Measurements from ENCODE around the gene CA5A. TPM values are rescaled to one million over a fixed set of nuclear protein-coding genes. Genes with fewer than 3 reads are reported as not detected.
"Not testable (repeated sequence)": the region's sequence is repeated elsewhere in the genome, so short reads cannot be mapped to it uniquely, and the experiment has no call there.

CA5A gene
- total RNA-seq: not detected
- long read RNA-seq: 0 reads

DNA sequence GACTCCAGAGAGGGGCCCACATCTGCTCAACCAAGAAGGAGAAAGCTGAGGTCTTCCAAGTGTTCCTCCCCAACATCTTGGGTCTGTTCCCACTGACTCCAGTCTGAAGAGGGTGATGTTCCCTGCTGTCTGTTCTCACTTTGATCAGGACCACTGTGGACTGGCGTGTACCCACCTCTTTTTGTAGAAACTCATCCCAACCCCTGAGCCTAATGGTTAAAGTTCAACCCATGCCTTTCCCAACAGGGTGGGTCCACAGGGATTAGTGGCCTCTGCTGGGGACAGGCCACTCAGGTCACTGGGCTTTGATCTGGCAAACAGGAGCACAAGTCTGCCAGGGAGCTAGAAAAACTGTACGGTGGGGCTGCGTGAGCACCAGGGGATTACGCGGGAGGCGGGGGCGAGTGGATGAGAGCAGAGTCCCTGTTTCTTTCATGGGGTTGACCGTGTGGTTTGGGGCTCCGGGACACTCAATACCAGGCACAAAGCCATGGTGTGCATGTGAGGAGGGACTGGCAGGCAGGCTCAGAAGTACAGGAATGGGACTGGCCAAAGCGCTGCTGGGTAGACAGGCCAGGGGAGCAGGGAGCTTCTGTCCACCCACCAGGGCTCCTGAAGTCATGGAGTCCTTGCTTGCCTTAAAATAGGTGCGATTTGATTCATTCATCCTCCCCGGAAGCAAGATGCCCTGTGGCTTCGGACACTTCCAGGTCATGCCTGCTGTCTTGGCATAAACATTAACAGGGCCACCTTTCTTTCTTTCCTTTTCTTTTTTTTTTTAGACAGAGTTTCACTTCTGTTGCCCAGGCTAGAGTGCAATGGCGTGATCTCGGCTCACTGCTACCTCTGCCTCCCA is at the start of gene CA5A:
CA5A (minus strand) TSS at position 155 of the 856 bp plus-strand sequence; CDS start at position 76, 79 bp downstream.
- intact Hi-C loops (cut with DNase I): no loop called here
- H3K27me3 ChIP-seq: no peaks in the 10 kb centered on the region
- DNase-seq: no peak
- no peaks in the 10 kb centered on the region for H3K4me1 ChIP-seq
- H3K9me3 ChIP-seq: no peaks in the 10 kb centered on the region
- H3K36me3 ChIP-seq: no peaks in the 10 kb centered on the region
- TF ChIP-seq, protein P1, sequence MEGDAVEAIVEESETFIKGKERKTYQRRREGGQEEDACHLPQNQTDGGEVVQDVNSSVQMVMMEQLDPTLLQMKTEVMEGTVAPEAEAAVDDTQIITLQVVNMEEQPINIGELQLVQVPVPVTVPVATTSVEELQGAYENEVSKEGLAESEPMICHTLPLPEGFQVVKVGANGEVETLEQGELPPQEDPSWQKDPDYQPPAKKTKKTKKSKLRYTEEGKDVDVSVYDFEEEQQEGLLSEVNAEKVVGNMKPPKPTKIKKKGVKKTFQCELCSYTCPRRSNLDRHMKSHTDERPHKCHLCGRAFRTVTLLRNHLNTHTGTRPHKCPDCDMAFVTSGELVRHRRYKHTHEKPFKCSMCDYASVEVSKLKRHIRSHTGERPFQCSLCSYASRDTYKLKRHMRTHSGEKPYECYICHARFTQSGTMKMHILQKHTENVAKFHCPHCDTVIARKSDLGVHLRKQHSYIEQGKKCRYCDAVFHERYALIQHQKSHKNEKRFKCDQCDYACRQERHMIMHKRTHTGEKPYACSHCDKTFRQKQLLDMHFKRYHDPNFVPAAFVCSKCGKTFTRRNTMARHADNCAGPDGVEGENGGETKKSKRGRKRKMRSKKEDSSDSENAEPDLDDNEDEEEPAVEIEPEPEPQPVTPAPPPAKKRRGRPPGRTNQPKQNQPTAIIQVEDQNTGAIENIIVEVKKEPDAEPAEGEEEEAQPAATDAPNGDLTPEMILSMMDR (IDR thresholded peaks at IDR 0.05): no peak
- no peak within 1 kb of the TSS for H3K4me3 ChIP-seq
- no peak within 1 kb of the TSS for H3K27ac ChIP-seq
- peak; percentile 17 for ATAC-seq

GRCh38 chr16:87985493-87985892 is 49.2 kb upstream of the CA5A start:
- H3K4me1 ChIP-seq; H3K27me3 ChIP-seq; H3K4me3 ChIP-seq; intact Hi-C loops (cut with DNase I); H3K27ac ChIP-seq; H3K9me3 ChIP-seq; DNase-seq; ATAC-seq: not testable (repeated sequence)
- H3K36me3 ChIP-seq: peaks cover 27% of the 10 kb centered on the region

DNA sequence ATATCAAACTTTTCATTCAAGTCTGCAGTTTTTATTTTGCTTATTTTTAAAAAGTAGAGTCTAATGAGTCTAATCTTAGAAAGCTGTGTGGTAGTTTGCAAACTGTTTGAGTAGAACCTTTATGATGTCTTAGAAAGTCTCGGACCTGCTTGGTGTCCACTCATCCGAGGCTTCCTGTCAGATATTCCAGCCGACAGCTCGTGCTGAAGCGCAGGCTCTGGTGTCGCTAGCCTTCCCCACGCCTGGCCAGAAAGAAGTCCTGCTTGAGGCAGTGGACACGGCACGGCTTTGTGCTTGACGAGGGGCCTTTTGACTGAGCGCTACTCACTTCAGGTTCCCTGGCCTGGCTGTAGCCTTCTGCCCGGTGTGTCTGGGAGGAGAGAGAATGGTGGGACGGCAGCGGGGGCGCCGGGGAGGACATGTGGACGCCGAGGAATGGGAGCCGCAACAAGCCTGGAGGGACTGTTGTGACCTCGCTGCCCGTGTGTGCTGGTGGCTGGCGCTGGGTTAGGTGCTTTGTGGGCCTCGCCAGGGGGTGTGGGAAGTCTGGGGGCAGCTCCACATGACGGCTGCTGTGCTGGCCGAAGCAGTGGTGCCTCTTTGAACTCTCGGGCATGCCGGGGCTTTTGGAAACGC is 48.4 kb upstream of the CA5A start:
- no peaks in the 10 kb centered on the region for H3K4me1 ChIP-seq
- intact Hi-C loops (cut with DNase I): no loop called here
- TF ChIP-seq, protein P1 (IDR thresholded peaks at IDR 0.05): no peak
- ATAC-seq (no peak), DNase-seq (no peak)
- H3K27ac ChIP-seq: no peak overlapping the region
- H3K4me3 ChIP-seq: no peak overlapping the region
- H3K9me3 ChIP-seq: no peaks in the 10 kb centered on the region
- H3K36me3 ChIP-seq: peaks cover 27% of the 10 kb centered on the region
- H3K27me3 ChIP-seq: no peaks in the 10 kb centered on the region

DNA sequence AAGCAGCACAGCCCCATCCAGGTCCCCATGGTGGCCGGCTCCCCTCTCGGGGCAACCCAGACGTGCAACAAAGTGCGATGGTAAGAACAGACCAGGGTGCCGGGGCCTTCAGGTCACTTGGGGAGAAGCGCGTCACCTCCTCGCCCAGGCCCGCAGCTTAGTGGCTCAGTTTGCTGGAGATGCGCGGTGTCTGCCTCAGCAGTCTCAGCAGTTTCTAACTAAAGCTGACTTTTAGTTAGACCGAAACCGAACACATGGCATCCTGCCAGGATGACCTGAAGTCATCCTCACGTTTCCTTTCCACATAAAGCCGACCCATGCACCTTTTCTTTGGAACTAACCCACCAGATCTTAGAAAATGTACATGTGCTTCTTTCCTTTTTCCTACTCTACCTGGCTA is 47.9 kb upstream of the CA5A start:
- DNase-seq; H3K4me1 ChIP-seq; H3K4me3 ChIP-seq; intact Hi-C loops (cut with DNase I); H3K9me3 ChIP-seq; H3K27me3 ChIP-seq; H3K27ac ChIP-seq; ATAC-seq: not testable (repeated sequence)
- peaks cover 27% of the 10 kb centered on the region for H3K36me3 ChIP-seq

DNA sequence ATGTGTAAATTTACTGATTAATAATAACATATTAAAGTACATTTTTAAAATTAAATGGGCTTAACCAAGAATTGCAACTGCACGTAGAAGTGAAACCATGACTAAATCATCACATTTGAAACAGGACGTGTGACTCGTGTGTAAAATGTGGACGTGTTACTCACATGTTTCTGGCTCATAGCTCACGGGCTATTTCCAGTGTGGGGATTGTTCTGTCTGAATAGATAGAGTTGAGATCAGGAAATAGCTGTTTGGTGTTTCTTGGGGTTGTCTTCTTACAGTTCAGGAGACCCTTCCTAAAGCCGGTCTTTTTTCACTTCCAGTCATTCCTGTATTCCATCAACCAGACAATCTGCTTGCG is 47.4 kb upstream of the CA5A start:
- H3K27ac ChIP-seq; ATAC-seq; intact Hi-C loops (cut with DNase I); H3K27me3 ChIP-seq; H3K4me1 ChIP-seq; DNase-seq; H3K4me3 ChIP-seq; H3K9me3 ChIP-seq: not testable (repeated sequence)
- peaks cover 25% of the 10 kb centered on the region for H3K36me3 ChIP-seq

GRCh38 chr16:87983072-87983736 is 46.9 kb upstream of the CA5A start:
- ATAC-seq: peak; percentile 89
- H3K4me3 ChIP-seq; H3K27ac ChIP-seq; intact Hi-C loops (cut with DNase I); DNase-seq; H3K27me3 ChIP-seq; H3K4me1 ChIP-seq; H3K9me3 ChIP-seq: not testable (repeated sequence)
- TF ChIP-seq, protein P1 (IDR thresholded peaks at IDR 0.05): peak; percentile 31
- peaks cover 21% of the 10 kb centered on the region for H3K36me3 ChIP-seq

GRCh38 chr16:87982581-87983041 is 46.3 kb upstream of the CA5A start:
- H3K27ac ChIP-seq: no peak overlapping the region
- DNase-seq (no peak), ATAC-seq (no peak)

GRCh38 chr16:87981376-87981775 is 45.0 kb upstream of the CA5A start:
- H3K4me1 ChIP-seq; DNase-seq; intact Hi-C loops (cut with DNase I); H3K9me3 ChIP-seq; H3K4me3 ChIP-seq; ATAC-seq; H3K27me3 ChIP-seq; H3K27ac ChIP-seq: not testable (repeated sequence)
- H3K36me3 ChIP-seq: peaks cover 21% of the 10 kb centered on the region

More at GRCh38 chr16:87982581-87983041, 46.3 kb upstream of the CA5A start:
- no peaks in the 10 kb centered on the region for H3K27me3 ChIP-seq
- H3K9me3 ChIP-seq: no peaks in the 10 kb centered on the region
- no peaks in the 10 kb centered on the region for H3K4me1 ChIP-seq
- intact Hi-C loops (cut with DNase I): no loop called here
- no peak overlapping the region for H3K4me3 ChIP-seq
- peaks cover 21% of the 10 kb centered on the region for H3K36me3 ChIP-seq
- TF ChIP-seq, protein P1 (IDR thresholded peaks at IDR 0.05): no peak

- ATAC-seq; H3K27me3 ChIP-seq; H3K4me1 ChIP-seq; intact Hi-C loops (cut with DNase I); H3K9me3 ChIP-seq; DNase-seq; H3K27ac ChIP-seq; H3K4me3 ChIP-seq: not testable (repeated sequence)
- peaks cover 14% of the 10 kb centered on the region for H3K36me3 ChIP-seq
Measured at GRCh38 chr16:87979911-87980630, 43.7 kb upstream of the CA5A start.
